Mesothelial cell of epicardium (in vitro differentiated cells): Measurements from ENCODE around the gene DCP2. TPM values are rescaled to one million over a fixed set of nuclear protein-coding genes. Genes with fewer than 3 reads are reported as not detected.

Experiments
- DNase-seq, 2 experiments: peaks; one replicate each; pipeline ENCODE4 v3.0.0; 2021; ENCODE audit warnings: low spot score in 2 of 2; ENCODE audit not compliant: unreplicated experiment in 2 of 2
- H3K27ac Mint-ChIP-seq: 2 replicates; pipeline ENCODE4 v1.8.0; 2021; ENCODE audit warnings: mixed read lengths
- H3K27me3 Mint-ChIP-seq: 2 replicates; pipeline ENCODE4 v1.8.0; 2021; ENCODE audit warnings: low read depth, mixed read lengths
- H3K36me3 Mint-ChIP-seq: 2 replicates; pipeline ENCODE4 v1.8.0; 2021; ENCODE audit warnings: mixed read lengths
- H3K4me1 Mint-ChIP-seq: 2 replicates; pipeline ENCODE4 v1.8.0; 2021; ENCODE audit warnings: mixed read lengths
- H3K4me3 Mint-ChIP-seq: 2 replicates; pipeline ENCODE4 v1.8.0; 2021; ENCODE audit warnings: mild to moderate bottlenecking, moderate library complexity, mixed read lengths
- H3K9me3 Mint-ChIP-seq: 2 replicates; pipeline ENCODE4 v1.8.0; 2021; ENCODE audit warnings: mixed read lengths
- CTCF ChIP-seq: fragments of 200-600 bp; sonication (generic); IDR thresholded peaks from one replicate; pipeline ENCODE4 v1.5.0; 2021; ENCODE audit warnings: antibody characterized with exemption; ENCODE audit not compliant: unreplicated experiment
- total RNA-seq: library from RNA; stranded (reverse); gene quantifications from 3 replicates; pipeline ENCODE4 v1.2.1, GENCODE V29; 2021

Gene DCP2
- total RNA-seq, 1 donor from 2014 or later: 88.5 TPM

- no peak overlapping the region for H3K4me3 Mint-ChIP-seq
- no peaks in the 10 kb centered on the region for H3K27me3 Mint-ChIP-seq
- TF ChIP-seq CTCF: no peak
- H3K4me1 Mint-ChIP-seq: no peaks in the 10 kb centered on the region
- no peak for DNase-seq
- H3K9me3 Mint-ChIP-seq: no peaks in the 10 kb centered on the region
- H3K27ac Mint-ChIP-seq: no peak overlapping the region
- H3K36me3 Mint-ChIP-seq: no peaks in the 10 kb centered on the region
Measured at GRCh38 chr5:112933651-112934365, 42.8 kb upstream of the DCP2 start.

DNA sequence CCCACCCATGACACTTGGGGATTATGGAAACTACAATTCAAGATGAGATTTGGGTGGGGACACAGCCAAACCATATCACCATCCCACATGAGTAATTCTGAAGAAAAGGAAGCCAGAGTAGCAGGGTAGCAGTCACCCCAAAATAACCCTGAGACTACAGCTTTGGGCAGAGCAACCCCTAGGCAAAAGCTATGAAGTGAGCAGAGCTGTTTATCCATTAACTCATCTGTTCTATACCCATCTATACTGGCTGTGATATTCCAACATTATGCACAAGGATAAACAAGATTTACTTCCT, 42.3 kb upstream of the DCP2 start:
- no peak for TF ChIP-seq CTCF
- Mint-ChIP-seq H3K9me3 (no peaks in the 10 kb centered on the region), H3K4me1 (no peaks in the 10 kb centered on the region), H3K27me3 (no peaks in the 10 kb centered on the region), H3K27ac (no peak overlapping the region), H3K4me3 (no peak overlapping the region), H3K36me3 (no peaks in the 10 kb centered on the region)
- DNase-seq: no peak

- DNase-seq: no peak
- no peaks in the 10 kb centered on the region for H3K36me3 Mint-ChIP-seq
- no peak for TF ChIP-seq CTCF
- H3K27ac Mint-ChIP-seq: no peak overlapping the region
- no peaks in the 10 kb centered on the region for H3K9me3 Mint-ChIP-seq
- no peaks in the 10 kb centered on the region for H3K27me3 Mint-ChIP-seq
- no peak overlapping the region for H3K4me3 Mint-ChIP-seq
- H3K4me1 Mint-ChIP-seq: no peaks in the 10 kb centered on the region
Measured at GRCh38 chr5:112935675-112936074, 40.9 kb upstream of the DCP2 start.

GRCh38 chr5:112938286-112938685, 38.3 kb upstream of the DCP2 start:
- Mint-ChIP-seq H3K36me3 (no peaks in the 10 kb centered on the region), H3K4me3 (no peak overlapping the region), H3K4me1 (no peaks in the 10 kb centered on the region), H3K9me3 (no peaks in the 10 kb centered on the region), H3K27ac (no peak overlapping the region), H3K27me3 (no peaks in the 10 kb centered on the region)
- DNase-seq: no peak
- no peak for TF ChIP-seq CTCF

- H3K27ac Mint-ChIP-seq: no peak overlapping the region
- DNase-seq: no peak
- no peaks in the 10 kb centered on the region for H3K4me1 Mint-ChIP-seq
- no peak for TF ChIP-seq CTCF
- no peaks in the 10 kb centered on the region for H3K27me3 Mint-ChIP-seq
- no peaks in the 10 kb centered on the region for H3K36me3 Mint-ChIP-seq
- no peak overlapping the region for H3K4me3 Mint-ChIP-seq
- no peaks in the 10 kb centered on the region for H3K9me3 Mint-ChIP-seq
Measured at GRCh38 chr5:112940670-112941069, 35.9 kb upstream of the DCP2 start.

- no peaks in the 10 kb centered on the region for H3K27me3 Mint-ChIP-seq
Measured at GRCh38 chr5:112948458-112948857, 28.1 kb upstream of the DCP2 start.

More at GRCh38 chr5:112948458-112948857, 28.1 kb upstream of the DCP2 start:
- TF ChIP-seq CTCF: no peak
- Mint-ChIP-seq H3K4me1 (no peaks in the 10 kb centered on the region), H3K36me3 (peaks cover 1% of the 10 kb centered on the region), H3K9me3 (peaks cover 8% of the 10 kb centered on the region), H3K27ac (no peak overlapping the region), H3K4me3 (no peak overlapping the region)
- no peak for DNase-seq
